Measurements from ENCODE around the gene DHH. TPM values are rescaled to one million over a fixed set of nuclear protein-coding genes. Genes with fewer than 3 reads are reported as not detected.

DHH gene
- total RNA-seq, 2 donors from 2014 or later = 1.2 to 2.4 TPM

- peaks cover 0 to 2% of the 10 kb centered on the region in 2 donors for H3K4me1 ChIP-seq (ENCODE audit: control insufficient read depth in 1 of 2, low read depth in 2 of 2)
- H3K9me3 ChIP-seq = no peaks in the 10 kb centered on the region
- no peak for TF ChIP-seq CTCF (IDR thresholded peaks at IDR 0.05)
- H3K27me3 ChIP-seq (replicated peaks; ENCODE audit: insufficient read depth) = no peaks in the 10 kb centered on the region
- H3K36me3 ChIP-seq = peaks cover 90% of the 10 kb centered on the region
- DNase-seq (ENCODE audit: low spot score) (no peak), ATAC-seq (ENCODE audit: insufficient number of reproducible peaks, low FRiP score, low read depth) (no peak)
- H3K27ac ChIP-seq = no peak overlapping the region
- no peak overlapping the region for H3K4me3 ChIP-seq
Observed at GRCh38 chr12:49049566-49050224, 44.9 kb downstream of the DHH start.

- ATAC-seq (ENCODE audit: insufficient number of reproducible peaks, low FRiP score, low read depth) = no peak
- H3K9me3 ChIP-seq = no peaks in the 10 kb centered on the region
- DNase-seq (ENCODE audit: low spot score) = no peak
- H3K4me3 ChIP-seq = no peak overlapping the region
- no peaks in the 10 kb centered on the region for H3K27me3 ChIP-seq (replicated peaks; ENCODE audit: insufficient read depth)
- H3K36me3 ChIP-seq = peaks cover 97% of the 10 kb centered on the region
- H3K4me1 ChIP-seq (ENCODE audit: control insufficient read depth in 1 of 2, low read depth in 2 of 2) = no peaks in the 10 kb centered on the region
- H3K27ac ChIP-seq = no peak overlapping the region
- TF ChIP-seq CTCF (IDR thresholded peaks at IDR 0.05) = no peak
Observed at GRCh38 chr12:49048953-49049352, 45.6 kb downstream of the DHH start.

- TF ChIP-seq CTCF (IDR thresholded peaks at IDR 0.05) = no peak
- Histone ChIP-seq H3K27ac (no peak overlapping the region), H3K27me3 (replicated peaks; ENCODE audit: insufficient read depth) (no peaks in the 10 kb centered on the region), H3K9me3 (no peaks in the 10 kb centered on the region), H3K4me1 (ENCODE audit: control insufficient read depth in 1 of 2, low read depth in 2 of 2) (no peaks in the 10 kb centered on the region), H3K4me3 (no peak overlapping the region), H3K36me3 (peaks cover 96% of the 10 kb centered on the region)
- ATAC-seq (ENCODE audit: insufficient number of reproducible peaks, low FRiP score, low read depth) = no peak
- DNase-seq (ENCODE audit: low spot score) = no peak
Observed at GRCh38 chr12:49046129-49046895, 48.3 kb downstream of the DHH start.

GRCh38 chr12:49044660-49045059 lies 49.9 kb downstream of the DHH start:
- no peak overlapping the region for H3K27ac ChIP-seq
- DNase-seq (ENCODE audit: low spot score) (no peak), ATAC-seq (ENCODE audit: insufficient number of reproducible peaks, low FRiP score, low read depth) (no peak)
- no peaks in the 10 kb centered on the region for H3K9me3 ChIP-seq
- no peaks in the 10 kb centered on the region for H3K4me1 ChIP-seq (ENCODE audit: control insufficient read depth in 1 of 2, low read depth in 2 of 2)
- peaks cover 95% of the 10 kb centered on the region for H3K36me3 ChIP-seq
- TF ChIP-seq CTCF (IDR thresholded peaks at IDR 0.05) = no peak
- H3K27me3 ChIP-seq (replicated peaks; ENCODE audit: insufficient read depth) = no peaks in the 10 kb centered on the region
- no peak overlapping the region for H3K4me3 ChIP-seq

GRCh38 chr12:49043856-49044258 lies 50.7 kb downstream of the DHH start:
- peak; percentile 49 for TF ChIP-seq CTCF (IDR thresholded peaks at IDR 0.05)
- H3K27me3 ChIP-seq (replicated peaks; ENCODE audit: insufficient read depth) = no peaks in the 10 kb centered on the region
- H3K4me1 ChIP-seq (ENCODE audit: control insufficient read depth in 1 of 2, low read depth in 2 of 2) = no peaks in the 10 kb centered on the region
- no peak overlapping the region for H3K27ac ChIP-seq
- no peaks in the 10 kb centered on the region for H3K9me3 ChIP-seq
- DNase-seq (ENCODE audit: low spot score) (no peak), ATAC-seq (ENCODE audit: insufficient number of reproducible peaks, low FRiP score, low read depth) (no peak)
- no peak overlapping the region for H3K4me3 ChIP-seq
- H3K36me3 ChIP-seq = peaks cover 95% of the 10 kb centered on the region
